ENCODE data around the gene TAP2. TPM values are rescaled to one million over a fixed set of nuclear protein-coding genes. Genes with fewer than 3 reads are reported as not detected.
"Not testable (repeated sequence)": the region's sequence is repeated elsewhere in the genome, so short reads cannot be mapped to it uniquely, and the experiment has no call there.

TAP2 gene
- total RNA-seq = 11.0 TPM

- peak; percentile 91 for DNase-seq
Measured at GRCh38 chr6:32838114-32838958, at the start of gene TAP2. Gene TAP2, minus strand, starts transcription at chr6:32838739. Its CDS starts 506 bp downstream, at chr6:32838233.

DNA sequence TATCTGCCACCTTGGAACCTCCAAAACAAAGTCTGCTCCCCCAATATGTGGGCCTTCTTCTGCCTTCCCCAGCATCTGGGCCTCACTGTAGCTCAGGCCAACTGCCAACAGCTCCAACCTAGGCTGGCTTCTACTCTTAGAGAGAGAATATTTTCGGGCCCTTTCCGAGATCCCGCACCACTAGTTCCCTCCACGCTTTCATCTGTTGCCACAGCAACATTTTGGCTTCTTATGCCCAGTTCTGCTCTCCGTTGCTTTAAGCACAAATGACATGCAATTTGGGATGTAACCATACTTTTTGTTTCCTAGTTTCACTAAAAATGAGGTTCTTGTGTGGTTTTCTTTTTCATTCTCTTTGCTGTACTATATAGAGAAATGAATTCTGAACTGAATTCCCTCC lies 49.1 kb upstream of the TAP2 start:
- no peak for DNase-seq

DNA sequence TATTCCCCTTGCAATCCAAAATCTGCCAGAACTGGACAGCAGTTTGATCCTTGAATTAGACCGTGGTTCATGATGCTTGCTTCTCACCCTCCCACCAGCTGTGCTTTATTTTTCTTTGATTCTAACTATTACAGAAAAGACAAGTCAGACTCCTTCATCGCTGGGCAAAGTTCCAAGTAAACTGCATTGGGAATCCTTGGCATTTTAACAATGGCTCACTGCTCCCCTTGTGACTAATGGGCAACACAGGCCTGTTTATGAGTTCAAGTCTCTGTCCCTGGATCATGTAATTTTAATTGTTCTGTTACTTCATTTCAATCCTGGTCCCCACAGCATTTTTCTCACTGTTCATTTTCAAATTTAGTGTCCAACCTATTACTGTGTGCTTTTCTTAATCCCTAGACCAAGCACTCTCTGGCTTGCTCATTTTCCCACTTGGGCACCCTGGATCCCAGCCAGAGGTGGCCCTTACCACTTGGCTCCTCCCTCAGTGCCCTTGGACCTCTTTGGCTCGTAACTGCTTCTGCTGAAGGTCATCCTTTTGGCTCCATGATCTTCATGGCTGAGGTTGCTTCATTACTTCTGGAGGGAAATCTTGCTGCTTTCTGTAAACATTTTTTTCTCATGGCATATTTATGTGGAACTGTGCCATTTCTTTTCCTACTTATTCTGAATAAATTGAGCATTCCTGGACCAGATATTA lies 48.3 kb upstream of the TAP2 start:
- no peak for DNase-seq

DNA sequence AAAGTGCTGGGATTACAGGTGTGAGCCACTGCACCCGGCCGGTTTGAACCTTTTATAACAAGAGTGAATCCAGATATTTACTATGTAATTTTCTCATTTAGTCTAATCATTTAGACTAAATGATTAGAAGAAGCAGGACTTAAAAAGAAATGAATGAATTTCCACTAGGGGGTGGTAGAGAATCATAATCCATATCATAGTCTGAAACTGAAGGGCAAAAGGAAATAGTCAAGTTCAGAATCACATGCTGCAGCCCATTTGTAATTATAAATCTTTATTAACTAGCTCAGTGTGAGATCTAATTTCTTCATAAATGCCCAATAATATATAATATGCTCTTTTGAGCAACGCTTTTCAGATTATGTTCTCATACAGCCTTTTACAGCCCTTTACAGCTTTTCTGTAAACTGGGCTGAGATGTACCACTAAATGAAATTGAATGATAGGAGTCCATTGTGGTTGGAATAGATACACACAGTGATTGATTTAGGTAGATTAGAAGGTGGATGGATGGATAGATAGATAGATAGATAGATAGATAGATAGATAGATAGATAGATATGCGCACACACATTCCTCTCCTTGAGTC lies 47.3 kb upstream of the TAP2 start:
- peak; percentile 21 for DNase-seq

- no peak for DNase-seq
Measured at GRCh38 chr6:32883789-32884188, 45.2 kb upstream of the TAP2 start.

GRCh38 chr6:32882879-32883250 lies 44.3 kb upstream of the TAP2 start:
- no peak for DNase-seq

DNA sequence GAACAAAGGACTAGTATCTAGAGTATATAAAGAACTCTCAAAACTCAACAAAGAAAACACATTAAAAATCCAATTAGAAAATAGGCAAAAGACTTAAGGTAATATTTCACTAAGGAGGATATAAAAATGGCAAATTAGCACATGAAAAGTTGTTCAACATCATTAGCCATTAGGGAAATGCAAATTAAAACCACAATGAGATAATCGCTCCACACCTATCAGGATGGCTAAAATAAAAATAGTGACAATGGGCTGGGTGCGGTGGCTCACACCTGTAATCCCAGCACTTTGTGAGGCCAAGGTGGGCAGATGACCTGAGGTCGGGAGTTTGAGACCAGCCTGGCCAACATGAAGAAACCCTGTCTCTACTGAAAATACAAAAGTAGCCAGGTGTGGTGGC lies 42.4 kb upstream of the TAP2 start:
- DNase-seq = not testable (repeated sequence)

DNA sequence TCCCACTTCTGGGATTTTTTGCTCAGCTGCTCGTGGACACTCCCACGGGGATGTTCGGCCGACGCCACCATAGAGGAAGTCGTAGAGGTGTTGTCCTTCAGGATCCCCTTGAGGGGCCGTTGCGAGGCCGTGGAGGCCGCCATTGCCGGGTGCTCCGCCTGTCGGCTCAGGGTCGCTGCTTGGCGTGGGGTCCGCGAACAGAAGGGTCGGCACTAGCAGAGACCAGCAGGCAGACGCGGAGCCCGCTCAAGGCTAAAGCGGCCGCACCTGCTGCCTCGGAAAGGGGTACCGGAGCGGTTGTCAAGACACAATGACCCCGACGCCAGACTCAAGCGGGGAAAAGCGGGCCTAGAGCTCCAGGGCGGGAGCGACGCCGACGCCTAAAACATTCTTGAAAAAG lies 41.2 kb upstream of the TAP2 start:
- no peak for DNase-seq

DNA sequence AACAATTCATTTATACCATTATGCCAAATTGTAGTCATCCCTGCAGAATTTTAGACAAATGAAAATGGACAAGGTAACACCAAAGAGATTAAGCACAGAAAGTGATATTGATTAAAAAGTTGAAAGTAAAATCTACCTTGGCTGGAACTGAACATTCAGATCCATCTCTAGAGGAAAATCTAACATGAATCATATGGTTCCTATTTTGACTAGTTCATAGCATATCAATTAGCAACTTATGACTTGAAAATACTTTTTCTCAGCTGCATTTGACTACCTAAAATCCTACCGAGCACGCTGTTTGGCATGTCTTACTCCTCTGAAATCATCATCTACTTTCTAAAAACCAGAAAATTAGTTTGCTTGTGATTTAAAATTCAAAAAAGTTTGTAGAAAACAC lies 38.1 kb upstream of the TAP2 start:
- no peak for DNase-seq

- not testable (repeated sequence) for DNase-seq
Measured at GRCh38 chr6:32873947-32874346, 35.4 kb upstream of the TAP2 start.

GRCh38 chr6:32868257-32868788 lies 29.8 kb upstream of the TAP2 start:
- peak; percentile 35 for DNase-seq

DNA sequence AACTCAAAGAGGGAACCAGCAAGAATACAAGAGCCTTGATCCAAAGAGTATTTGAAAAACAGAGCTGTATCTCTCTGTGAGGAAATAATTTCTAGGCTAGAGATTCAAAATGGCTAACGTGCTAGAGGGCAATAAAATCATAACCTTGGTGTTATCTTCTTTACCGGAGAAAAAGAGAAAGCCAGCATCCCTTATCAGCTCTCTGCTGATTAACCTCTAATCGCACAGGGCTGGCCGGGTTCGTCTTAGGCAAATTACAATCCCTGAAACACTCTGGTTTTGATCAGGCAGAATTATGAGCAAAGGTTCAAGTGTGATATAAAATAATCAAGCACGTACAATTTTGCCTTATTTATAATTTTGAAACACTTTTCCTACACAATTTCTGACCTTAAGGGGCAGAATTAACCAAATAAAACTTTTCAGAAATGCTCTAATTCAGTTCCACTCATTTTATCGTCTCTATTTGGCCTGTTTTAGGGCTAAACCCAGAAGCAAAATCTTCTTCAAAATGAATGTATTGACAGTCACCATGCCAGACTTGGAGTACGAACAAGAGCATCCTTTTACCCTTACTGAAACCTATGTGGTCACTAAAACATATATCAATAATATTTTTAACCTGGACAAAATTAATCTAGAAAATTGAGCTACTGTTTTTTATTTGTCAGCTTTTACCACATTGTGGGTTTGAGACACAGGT lies 29.2 kb upstream of the TAP2 start:
- no peak for DNase-seq

GRCh38 chr6:32867022-32867477 lies 28.5 kb upstream of the TAP2 start:
- DNase-seq = no peak

DNA sequence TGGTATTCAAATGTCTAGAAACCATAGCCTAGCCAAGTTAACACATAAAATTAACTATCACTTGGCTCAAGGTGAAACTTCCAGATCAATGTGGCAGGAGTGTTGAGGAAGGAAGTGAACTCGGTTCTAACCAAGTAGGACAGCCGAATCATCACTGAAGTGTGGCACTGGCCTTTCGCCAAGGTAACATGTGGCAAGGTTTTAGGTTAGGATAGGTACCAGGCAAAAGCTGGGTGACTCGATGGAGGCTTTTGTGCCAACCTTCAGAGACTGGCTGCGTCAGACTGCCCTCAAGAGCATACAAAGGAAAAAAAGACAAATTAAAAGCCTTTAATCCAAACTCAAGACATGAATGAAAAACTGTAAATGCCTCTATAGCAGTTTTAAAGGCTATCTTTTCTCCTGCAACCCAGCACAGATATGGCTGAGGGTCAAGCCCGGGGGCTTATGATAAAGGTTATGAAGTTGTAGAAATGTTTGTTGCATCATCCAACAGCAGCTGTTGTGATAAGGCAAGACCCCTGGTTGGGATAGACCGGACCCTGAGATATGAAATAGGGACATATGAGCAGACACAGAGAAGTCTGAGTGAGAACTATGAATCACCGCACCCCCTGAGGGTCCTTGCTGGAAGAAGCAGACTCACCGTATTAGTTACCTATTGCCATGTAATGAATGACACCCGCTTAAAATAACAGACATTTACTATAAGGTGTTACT lies 27.3 kb upstream of the TAP2 start:
- no peak for DNase-seq

DNA sequence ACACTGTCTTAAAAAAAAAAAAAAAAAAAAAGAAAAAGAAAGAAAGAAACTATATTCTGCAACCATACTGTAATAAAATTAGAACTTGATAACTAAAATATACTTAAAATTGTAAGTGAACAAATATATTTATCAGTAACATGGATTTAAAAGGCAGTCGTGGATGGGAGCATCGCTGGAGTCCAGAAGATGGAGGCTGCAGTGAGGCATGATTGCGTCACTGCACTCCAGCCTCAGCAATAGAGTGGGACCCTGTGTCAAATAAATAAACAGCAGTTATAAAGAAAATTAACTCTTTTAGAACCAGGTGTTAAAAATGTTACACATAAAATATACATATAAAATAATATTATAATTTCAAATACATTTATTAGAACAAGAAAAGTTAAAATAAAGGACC lies 24.2 kb upstream of the TAP2 start:
- DNase-seq = no peak

- no peak for DNase-seq
Measured at GRCh38 chr6:32860674-32861073, 22.1 kb upstream of the TAP2 start.

DNA sequence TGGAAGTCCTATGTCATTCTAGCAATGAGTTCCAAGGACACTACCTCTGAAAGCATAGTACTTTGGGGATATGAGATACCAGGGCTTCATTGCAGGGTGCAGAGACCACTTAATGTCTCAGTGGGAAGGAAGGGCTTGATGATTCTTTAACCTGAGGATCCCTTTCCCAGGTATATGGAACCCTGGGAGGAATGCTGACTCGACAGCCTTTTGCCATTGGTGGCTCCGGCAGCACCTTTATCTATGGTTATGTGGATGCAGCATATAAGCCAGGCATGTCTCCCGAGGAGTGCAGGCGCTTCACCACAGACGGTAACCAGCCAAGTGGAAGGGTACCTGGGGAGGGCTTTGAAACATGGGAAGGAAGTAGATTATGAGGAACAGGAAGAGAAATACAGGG lies 19.7 kb upstream of the TAP2 start:
- no peak for DNase-seq

DNA sequence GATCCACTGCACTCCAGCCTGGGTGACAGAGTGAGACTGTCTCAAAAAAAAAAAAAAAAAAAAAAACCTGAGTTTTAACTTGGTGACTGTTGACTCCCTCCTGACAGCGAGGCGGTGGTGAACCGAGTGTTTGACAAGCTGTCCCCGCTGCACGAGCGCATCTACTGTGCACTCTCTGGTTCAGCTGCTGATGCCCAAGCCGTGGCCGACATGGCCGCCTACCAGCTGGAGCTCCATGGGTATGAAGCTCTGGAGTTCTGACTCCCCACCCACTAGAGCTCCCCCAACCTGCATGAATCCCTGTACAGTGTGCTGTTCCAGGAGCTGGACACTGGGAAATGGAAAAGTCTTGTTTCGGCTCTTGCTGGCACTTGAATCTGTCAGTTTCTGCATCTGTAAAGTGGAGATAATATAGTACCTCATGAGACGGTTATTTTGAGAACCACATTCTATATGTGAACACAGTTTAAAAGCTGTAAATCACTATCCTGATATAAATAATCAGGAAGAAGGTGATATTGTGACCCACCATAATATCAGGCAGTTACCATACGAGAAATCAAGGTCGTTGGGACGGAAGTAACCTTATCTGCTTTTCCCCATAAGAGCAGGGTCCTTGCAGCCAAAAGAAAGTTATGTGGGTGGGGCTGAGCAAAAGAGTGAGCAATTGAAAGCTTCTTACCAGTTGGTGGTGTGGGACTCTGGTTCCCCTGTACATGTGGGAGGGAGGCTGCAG lies 18.8 kb upstream of the TAP2 start:
- DNase-seq = no peak

DNA sequence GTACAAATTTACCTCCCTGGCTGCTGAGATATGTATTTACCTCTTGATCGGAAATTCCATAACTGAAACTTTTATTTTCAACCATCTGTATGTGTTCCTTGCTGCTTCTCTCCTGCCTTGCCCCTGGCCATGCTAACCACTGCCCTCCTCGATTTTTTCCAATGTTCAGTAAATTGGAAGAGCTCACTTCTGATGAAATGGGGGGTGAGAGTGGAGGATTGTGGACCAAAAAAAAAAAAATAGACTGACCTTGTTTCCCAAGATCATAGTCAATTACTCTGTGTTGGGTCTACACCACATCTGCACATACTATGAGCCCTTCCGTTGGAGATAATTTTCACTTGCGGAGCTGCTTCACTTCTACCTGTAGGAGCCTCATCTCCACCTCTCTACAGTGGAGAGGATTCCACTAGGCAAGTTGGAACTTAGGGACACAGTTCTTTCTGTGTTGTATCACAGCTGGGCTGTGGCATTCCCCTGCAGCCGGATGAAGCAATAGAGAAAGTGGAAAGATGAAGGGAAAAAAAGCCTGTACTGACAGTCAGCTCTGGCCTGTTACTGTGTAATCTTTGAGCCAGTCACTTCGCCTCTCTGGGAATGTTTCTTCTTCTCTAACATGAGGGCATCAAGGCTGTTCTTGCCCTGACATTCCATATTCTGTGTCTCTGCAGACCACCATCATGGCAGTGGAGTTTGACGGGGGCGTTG lies 17.1 kb upstream of the TAP2 start:
- no peak for DNase-seq

All from skin of body (tissue), 2 donors.